Hippocampal formation (tissue), 2 donors: ENCODE measurements around the gene OR9A4.

Experiments
- DNase-seq, 2 donors: peaks; one replicate each; lab custom pipeline; 2025; lab: John Stamatoyannopoulos, UW

Gene OR9A4

GRCh38 chr7:141949021-141949420, 32.8 kb downstream of the OR9A4 start:
- no peak for DNase-seq

- DNase-seq: no peak
Measured at GRCh38 chr7:141949451-141949850, 33.3 kb downstream of the OR9A4 start.

GRCh38 chr7:141949911-141950310, 33.7 kb downstream of the OR9A4 start:
- DNase-seq: no peak

GRCh38 chr7:141950806-141951205, 34.6 kb downstream of the OR9A4 start:
- no peak for DNase-seq

GRCh38 chr7:141952461-141952860, 36.3 kb downstream of the OR9A4 start:
- no peak for DNase-seq

GRCh38 chr7:141954334-141954733, 38.1 kb downstream of the OR9A4 start:
- DNase-seq: no peak

- DNase-seq: no peak
Measured at GRCh38 chr7:141956084-141956483, 39.9 kb downstream of the OR9A4 start.

GRCh38 chr7:141960687-141961422, 44.7 kb downstream of the OR9A4 start:
- peak in 1 of 2 donors; percentile 25 for DNase-seq
